HG03097 (cell line): ENCODE data around the gene WIPF3.
"Not testable (repeated sequence)": the region's sequence is repeated elsewhere in the genome, so short reads cannot be mapped to it uniquely, and the experiment has no call there.

Experiments used
- ATAC-seq: cut with Tn5 transposase; IDR thresholded peaks from one replicate; pipeline ENCODE4 v1.9.1; 2021; ENCODE audit not compliant: unreplicated experiment, low FRiP score

The WIPF3 gene

DNA sequence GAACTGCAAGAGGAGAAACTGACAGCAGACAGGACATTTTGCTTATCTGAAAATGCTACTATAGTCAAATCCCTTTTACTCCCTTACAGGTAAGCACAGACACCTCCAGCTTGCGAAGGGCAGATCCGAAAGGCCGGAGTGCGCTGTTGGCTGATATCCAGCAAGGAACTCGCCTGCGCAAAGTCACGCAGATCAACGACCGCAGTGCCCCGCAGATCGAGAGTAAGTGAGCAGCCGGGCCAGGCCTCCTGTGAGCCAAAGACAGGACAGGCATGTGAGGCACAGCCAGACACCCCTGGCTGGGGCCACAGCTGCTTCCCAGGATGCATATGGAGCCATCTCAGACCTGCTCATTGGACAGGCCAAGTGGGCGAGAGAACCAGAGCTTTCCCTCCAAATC is 69.4 kb downstream of the WIPF3 start:
- ATAC-seq = no peak

DNA sequence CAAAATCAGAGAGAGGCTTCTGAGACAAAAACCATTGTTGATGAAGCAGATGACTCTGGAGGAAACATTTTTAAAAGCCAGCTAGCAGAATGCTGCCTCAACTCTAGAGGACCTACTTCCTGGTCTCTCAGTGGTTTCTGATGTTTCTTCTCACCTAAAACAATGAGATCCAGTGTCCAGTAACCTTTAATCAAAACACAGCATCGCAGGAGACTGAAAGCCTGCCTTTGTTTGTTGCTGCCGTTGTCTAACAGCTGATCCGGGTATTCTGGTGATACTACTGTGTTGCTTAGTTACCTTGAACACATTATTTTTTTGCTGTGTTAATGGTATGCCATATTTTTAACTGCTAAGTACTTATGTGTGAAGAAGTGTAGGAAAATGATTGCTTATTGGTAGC is 70.9 kb downstream of the WIPF3 start:
- ATAC-seq = no peak

DNA sequence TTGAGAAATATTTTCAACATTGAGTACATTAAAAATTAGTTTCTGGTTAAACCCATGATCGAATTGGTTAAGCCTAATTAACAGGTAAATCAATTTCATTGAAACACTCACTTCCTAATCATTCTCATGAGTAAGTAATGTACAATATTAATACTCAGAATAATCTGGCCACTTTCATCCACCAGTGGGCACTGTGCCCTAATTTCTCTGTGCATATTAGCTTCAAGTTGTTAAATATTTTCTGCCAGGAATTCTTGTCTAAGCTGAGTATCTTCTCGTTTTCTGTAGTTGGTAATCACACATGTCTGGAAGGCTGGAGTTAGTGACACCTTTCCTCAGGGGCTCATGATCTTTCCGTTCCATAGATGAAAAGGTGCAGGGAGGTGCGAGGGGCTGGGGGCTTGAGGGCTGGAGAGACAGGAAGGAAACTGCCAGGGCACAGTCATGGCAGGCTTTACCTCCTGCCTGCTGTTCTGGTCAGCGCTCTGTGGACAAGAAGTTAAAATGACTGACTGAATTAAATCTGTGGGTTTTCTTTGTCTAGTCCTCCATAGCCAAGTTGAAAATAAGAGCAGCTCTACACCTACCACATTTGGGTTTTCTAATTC is 71.9 kb downstream of the WIPF3 start:
- no peak for ATAC-seq

DNA sequence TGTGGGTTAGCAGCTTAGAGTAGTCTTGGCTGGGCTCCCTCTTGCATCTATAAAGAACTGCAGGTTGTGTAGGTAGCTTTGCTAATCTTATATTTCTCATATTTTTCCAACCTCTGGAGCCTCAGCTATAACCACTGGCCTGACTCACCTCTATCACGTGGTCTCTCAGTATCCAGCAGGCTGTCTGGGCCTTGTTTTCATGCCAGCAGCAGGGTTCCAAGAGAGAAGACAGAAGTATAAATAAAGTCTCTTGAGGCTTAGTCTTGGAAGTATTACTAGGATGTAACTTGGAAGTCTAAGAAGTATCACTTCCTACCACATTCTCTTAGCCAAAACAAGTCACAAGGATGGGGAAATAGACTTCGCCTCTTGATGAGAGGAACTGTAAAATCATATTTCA is 73.3 kb downstream of the WIPF3 start:
- no peak for ATAC-seq

DNA sequence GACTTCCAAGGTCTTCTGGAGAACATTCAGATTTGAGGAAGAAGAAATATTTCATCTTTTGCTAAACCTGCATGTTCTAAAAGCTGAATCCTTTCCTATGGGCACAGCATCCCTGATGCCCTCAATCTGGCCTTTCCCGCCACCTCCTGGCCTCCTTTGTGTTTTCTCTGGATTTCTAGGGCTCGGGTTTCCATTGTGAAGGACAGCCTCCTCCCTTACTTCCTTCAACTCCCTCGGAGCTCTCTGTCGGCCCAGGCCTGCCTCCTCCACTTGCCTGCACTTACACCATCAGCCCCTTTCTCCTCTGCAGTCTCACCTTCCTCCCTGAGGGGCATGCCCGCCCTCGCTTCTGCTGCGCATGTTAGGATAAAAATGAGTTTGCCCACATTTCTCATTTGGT is 75.4 kb downstream of the WIPF3 start:
- ATAC-seq = no peak

DNA sequence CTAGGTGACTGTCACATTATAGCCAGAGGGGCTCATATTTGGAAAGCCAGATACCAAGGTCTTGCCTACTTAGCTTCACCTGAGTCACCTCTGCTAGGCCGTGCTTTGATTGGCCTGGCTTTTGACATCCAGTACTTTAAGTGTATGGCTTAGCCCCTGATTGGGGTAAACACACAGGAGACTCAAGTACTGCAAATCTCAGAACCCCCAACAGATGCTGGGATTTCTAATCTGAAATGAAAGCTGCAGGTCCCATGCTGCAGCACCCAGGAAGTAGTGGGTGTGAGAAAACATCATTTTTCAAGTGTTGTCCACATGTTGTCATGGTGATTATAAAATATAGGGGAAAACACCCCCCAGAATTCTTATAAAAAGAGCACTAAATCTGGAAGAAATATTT is 76.2 kb downstream of the WIPF3 start:
- ATAC-seq = no peak

DNA sequence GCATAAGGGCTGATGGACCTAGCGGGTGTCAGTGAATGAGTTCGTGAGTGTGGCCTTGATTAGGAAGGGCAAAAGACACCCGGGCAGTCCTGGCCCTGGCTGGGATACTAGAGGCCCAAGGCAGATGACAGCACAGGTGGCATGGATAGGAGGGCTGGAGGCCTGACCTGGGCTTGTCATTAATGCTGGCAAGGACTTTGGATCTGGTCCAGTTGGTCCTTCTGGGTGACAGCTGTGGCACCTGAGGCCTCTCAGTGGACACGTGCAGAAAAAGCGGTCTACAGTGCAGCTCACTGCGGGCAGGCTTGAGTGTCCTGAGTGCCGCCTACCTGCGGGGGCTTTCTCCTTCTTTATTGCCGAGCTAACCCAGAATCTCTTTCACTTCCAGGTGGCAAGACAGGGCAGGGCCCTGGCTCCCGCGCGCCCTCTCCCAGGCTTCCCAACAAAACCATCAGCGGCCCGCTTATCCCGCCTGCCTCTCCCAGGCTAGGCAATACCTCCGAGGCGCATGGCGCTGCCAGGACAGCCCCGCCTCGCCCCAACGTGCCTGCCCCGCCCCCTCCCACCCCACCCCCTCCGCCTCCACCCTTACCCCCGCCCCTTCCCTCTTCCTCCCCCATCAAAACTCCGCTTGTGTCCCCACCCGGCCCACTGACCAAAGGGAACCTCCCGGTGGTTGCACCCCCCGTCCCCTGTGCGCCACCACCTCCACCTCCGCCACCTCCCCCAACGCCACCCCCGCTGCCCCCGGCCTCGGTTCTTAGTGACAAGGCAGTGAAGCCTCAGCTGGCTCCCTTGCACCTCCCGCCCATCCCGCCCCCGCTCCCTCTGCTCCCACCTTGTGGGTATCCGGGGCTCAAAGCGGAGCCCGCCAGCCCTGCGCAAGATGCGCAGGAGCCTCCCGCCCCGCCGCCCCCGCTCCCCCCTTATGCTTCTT is 77.4 kb downstream of the WIPF3 start:
- ATAC-seq = no peak

DNA sequence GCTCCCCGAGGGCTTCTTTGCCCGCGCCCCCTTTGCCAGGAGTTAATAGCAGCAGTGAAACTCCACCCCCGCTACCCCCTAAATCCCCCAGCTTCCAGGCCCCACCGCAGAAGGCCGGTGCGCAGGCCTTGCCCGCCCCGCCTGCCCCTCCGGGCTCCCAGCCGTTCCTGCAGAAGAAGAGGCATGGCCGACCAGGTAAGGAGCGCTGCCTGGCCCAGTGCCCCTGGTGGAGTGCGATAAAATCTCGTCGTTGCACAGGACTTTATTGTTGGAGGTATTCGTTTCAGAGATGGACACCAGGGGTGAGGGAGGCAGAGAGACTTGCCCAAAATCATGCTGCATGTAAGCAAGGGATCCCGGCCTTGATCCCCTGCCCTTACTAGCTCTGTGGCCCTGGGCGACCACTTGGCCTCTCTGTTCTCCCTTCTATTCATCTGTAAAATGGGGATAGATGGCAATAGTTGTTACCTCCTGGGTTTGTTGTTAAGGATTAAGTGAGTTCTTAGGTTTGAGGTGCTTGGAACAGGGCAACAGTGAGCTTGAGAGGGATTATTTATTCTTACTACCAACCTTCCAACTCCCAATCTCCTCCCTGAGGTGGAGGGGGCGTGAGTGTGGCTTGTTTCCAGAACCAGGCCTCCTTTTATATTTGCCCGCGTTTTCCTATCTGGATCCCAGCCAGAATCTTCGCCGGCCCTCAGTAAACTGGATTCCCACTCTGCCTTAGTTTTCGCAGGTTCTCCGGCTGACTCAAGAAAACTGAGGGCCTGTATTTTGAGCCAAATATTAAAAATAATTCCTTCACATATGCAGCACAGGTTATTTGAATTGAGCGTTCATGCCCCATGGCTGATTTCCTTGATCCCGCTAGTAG is 78.3 kb downstream of the WIPF3 start:
- no peak for ATAC-seq

DNA sequence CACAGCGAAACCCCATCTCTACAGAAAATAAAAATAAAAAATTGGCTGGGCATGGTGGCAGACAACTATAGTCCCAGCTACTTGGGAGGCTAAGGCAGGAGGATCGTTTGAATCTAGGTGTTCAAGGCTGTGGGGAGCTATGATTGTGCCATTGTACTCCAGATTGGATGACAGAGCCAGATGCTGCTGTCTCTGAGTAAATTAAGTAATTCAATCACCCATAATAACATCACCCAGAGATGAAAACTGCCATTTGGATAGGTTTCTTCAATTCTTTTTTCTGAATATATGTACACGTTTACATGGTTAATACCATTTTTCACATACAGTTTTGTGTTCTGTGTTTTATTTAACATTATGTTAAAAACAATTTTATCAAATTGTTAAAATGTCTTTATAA is 79.3 kb downstream of the WIPF3 start:
- no peak for ATAC-seq

DNA sequence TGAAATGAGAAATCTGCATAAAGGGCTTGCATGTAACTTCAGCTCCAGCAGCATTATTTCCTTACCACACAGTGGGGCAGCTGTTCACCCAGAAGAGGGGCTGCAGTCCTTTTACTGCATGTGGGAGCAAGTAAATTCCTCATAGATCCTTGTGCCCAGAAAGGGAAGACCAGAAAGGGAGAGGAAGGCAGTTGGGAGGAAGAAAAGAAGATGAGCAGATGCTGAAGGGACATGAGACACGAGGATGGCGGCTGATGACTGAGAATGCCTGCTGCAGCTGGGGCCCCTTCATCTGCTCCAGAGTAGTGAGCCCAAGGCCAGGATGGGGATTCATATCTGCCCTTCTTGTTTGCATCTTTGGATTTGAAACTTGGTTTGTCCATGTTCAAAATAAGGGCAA is 80.5 kb downstream of the WIPF3 start:
- ATAC-seq = no peak

DNA sequence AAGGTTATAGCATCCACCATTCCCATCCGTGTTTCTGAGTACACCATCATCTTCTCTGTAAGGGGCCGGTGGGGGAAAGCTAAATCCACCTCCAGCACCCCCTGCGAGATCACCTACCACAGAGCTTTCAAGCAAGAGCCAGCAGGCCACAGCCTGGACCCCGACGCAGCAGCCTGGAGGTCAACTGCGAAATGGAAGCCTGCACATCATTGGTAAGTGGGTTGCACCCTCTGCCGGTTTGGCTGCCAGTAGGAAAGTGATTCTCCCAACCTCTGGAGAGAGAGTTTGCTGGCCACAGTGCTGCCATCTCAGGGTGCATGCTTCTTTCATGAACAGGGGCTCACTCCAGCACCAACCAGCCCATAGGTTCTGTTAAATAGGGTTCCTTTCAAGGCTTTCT is 81.7 kb downstream of the WIPF3 start:
- ATAC-seq = no peak

DNA sequence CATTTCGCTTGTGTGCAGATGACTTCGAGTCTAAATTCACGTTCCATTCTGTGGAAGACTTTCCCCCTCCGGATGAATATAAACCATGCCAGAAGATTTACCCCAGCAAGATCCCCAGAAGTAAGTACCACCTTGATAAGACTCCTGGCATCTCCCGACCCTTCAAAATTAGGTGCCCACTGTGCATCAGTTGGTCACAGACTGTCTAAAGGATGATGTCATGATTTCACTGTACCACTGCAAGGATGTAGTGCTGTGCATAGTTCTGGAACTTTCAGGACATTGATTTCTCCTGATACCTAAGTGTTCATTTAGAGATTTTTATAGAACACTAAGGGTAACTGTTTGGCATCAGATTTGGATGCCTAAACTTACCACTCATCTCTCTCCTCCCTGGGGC is 83.0 kb downstream of the WIPF3 start:
- ATAC-seq = no peak

DNA sequence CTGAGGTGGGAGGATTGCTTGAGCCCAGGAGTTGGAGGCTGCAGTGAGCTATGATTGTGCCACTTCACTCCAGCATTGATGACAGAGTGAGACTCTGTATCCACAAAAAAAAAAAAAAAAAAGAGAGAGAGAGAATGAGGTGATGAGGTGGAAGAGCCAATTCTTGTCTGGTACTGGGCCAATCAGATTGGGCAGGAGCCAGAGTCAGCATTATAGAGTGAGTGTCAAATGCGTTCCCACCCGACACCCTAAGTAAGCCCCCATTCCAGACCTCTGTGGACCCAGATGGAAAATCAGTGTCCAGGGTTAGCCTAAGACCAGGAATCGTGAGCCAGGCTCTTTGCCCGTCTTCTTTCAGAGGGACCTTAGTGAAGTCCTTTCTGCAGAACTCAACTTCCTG is 83.9 kb downstream of the WIPF3 start:
- ATAC-seq = no peak

DNA sequence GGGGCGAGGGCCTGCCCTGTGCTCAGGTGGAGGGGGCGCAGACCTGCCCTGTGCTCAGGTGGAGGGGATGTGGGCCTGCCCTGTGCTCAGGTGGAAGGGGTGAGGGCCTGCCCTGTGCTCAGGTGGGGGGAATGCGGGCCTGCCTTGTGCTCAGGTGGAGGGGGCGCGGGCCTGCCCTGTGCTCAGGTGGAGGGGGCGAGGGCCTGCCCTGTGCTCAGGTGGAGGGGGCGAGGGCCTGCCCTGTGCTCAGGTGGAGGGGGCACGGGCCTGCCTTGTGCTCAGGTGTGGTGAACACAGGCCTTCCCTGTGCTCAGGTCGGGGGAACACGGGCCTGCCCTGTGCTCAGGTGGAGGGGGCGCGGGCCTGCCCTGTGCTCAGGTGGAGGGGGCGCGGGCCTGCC is 84.5 kb downstream of the WIPF3 start:
- not testable (repeated sequence) for ATAC-seq

DNA sequence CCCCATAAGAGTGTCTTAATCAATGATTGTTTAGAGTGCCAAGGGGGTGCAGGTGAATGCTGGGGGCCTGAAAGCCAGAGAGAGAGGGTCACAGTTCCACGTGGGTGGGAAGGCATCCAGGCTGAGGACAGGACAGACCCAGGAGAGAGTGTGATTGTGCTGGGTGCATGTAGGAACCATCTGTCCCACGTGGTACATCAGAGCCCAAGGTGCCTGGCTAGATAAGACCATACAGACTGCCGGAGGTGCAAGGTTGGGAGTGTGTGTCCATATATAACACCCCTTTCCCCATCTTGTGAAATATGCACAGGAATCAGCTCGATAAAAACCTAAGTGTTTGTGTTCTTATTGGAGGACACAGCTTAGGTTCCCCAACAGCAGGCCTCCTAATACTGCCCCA is 85.5 kb downstream of the WIPF3 start:
- no peak for ATAC-seq

DNA sequence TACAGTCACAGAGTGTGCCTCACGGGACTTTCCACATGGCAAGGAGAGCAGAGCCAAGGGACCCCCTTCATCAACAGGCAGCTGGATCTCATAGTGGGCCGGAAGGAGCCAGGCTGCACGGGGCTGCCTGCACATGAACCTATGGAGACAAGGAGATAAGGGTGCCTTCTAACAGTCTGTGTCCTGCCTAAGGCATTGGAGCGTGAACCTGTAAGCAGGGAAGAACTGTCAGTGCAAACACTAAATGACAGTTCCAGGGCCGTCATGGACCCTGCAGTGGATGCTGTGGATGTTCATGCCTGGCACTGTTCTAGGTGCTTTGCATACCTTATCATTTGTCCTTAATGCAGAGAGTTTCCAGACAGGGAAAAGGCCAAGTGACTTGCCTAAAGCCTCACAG is 85.9 kb downstream of the WIPF3 start:
- ATAC-seq = no peak

DNA sequence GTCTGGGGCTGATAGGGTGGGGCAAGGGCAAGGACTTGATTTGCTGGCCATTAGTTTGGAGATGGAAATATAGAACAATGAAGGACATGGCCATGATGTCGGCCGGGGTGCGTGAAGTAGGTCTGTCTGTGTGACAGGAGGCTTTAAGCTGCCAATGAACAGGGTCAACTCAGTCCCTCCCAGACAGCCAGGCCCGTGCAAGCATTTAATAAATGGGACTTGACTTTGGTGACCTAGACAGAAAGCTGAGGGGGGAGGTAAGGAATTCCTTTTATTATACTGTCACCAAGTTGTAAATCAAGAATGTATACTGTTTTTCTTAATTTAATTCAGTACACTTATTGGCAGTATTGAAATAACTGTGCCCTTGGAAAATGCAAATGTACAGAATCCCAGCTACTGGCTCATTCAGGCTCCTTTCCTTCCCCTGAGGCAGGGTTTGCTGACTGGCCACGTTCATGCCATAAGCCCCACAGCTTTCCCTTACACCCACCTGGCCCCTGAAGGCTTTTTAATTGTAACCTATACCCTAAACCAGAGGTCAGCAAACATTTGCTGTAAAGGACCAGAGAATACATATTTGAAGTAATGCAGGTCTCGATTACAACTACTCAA is 87.2 kb downstream of the WIPF3 start:
- no peak for ATAC-seq

DNA sequence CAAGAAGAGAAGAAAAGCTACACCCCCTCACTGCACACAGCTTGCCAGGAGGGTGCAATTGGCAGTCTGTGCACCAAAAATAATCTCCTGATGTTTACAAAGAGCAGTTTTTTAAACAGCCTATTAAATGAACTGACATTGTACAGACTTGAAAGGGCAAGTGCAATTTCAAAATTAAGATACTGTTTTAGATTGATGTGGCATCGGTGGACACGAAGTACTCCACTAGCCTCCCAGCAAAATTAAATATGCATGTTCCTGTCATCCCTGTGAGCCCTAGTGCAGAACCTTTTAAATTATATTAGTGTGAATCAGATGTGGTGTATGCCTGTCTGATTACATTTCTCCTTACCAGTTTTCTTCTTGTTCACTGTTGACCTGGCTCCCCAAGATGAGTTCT is 87.9 kb downstream of the WIPF3 start:
- no peak for ATAC-seq

DNA sequence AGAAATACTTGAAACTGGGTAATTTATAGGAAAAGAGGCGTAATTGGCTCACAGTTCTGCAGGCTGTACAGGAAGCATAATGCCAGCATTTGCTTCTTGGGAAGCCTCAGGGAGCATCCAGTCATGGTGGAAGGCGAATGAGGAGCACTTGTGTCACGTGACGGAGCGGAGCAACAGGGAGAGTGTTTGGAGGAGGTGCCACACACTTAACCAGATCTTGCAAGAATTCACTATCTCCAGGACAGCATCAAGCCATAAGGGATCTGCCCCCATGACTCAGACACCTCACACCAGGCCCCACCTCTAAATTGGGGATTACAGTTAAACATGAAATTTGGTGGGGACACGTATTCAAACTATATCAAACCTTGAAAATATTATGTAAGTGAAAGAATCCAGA is 89.3 kb downstream of the WIPF3 start:
- ATAC-seq = no peak

DNA sequence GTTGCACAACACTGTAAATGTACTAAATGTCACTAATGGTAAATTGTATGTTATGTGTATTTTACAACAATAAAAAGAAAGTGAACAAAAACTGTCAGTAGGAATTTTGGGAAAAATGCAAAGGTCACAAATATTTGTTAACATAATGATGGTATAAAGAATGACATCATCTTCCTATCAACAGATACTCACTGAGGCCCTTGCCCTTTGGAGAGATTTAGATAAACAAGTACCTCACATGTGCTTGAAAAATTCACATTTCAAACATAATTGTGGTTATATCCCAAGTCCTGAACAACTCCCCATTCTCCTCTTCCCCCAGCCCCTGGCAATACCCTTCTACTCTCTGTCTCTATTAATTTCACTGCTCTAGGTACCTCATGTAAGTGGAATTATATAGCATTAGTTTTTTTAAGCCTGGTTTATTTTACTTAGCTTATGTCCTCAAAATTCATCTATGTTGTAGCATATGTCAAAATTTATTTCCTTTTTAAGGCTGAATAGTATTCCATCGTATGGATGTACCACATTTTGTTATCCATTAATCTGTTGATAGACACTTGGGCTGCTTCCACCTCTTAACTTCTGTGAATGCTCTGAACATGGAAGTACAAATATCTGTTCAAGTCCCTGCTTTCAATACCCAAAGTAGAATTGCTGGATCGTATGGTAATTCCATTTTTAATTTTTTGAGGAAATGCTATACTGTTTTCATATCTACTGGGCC is 90.5 kb downstream of the WIPF3 start:
- ATAC-seq = no peak
